SK-N-SH treated with all-trans-retinoic acid at 6 μM for 48 hours (cell line): ENCODE results near the gene NSD1.

ENCODE experiments used
- ATAC-seq: fragments of 200-7000 bp; cut with Tn5 transposase; 3 replicates; pipeline ENCODE4 v1.9.1; 2020; ENCODE audit warnings: mild to moderate bottlenecking, moderate library complexity
- ARNTL ChIP-seq: fragments of 450-650 bp; formaldehyde crosslinking; IDR thresholded peaks from 2 replicates; pipeline ENCODE4 v1.5.0; 2020; ENCODE audit warnings: low read depth, mild to moderate bottlenecking, moderate library complexity, borderline replicate concordance
- BACH2 ChIP-seq: fragments of 250-450 bp; sonication (Bioruptor Pico); IDR thresholded peaks from 2 replicates; pipeline ENCODE4 v1.9.0; 2021; ENCODE audit warnings: mild to moderate bottlenecking, borderline replicate concordance
- CREB5 ChIP-seq: fragments of 250-450 bp; sonication (Bioruptor Pico); IDR thresholded peaks from 2 replicates; pipeline ENCODE4 v1.5.1; 2020; ENCODE audit warnings: low read depth, mild to moderate bottlenecking, moderate library complexity
- CSDC2 ChIP-seq: fragments of 250-450 bp; sonication (Bioruptor Pico); IDR thresholded peaks from 2 replicates; pipeline ENCODE4 v1.5.0; 2020; ENCODE audit warnings: mild to moderate bottlenecking, moderate library complexity
- CSRNP3 ChIP-seq: fragments of 250-450 bp; sonication (Bioruptor Pico); IDR thresholded peaks from 2 replicates; pipeline ENCODE4 v1.5.1; 2021; ENCODE audit warnings: mild to moderate bottlenecking, moderate library complexity
- ESRRG ChIP-seq: fragments of 250-450 bp; sonication (Bioruptor Pico); IDR thresholded peaks from 2 replicates; pipeline ENCODE4 v1.6.1; 2021; ENCODE audit warnings: mild to moderate bottlenecking
- GLIS3 ChIP-seq: fragments of 250-450 bp; sonication (Bioruptor Pico); IDR thresholded peaks from 2 replicates; pipeline ENCODE4 v1.5.0; 2020; ENCODE audit warnings: mild to moderate bottlenecking, moderate library complexity
- ISL1 ChIP-seq: fragments of 250-450 bp; sonication (Bioruptor Pico); IDR thresholded peaks from 2 replicates; pipeline ENCODE4 v2.1.2; 2022; ENCODE audit warnings: mild to moderate bottlenecking, moderate library complexity
- OSR1 ChIP-seq: fragments of 250-450 bp; sonication (Bioruptor Pico); IDR thresholded peaks from 2 replicates; pipeline ENCODE4 v1.8.0; 2022; ENCODE audit warnings: moderate library complexity, mild to moderate bottlenecking, inconsistent platforms
- PATZ1 ChIP-seq: fragments of 250-450 bp; sonication (Bioruptor Pico); IDR thresholded peaks from 2 replicates; pipeline ENCODE4 v1.8.0; 2020; ENCODE audit warnings: mild to moderate bottlenecking, moderate library complexity, borderline replicate concordance
- POU6F1 ChIP-seq: fragments of 250-450 bp; sonication (Bioruptor Pico); IDR thresholded peaks from 2 replicates; pipeline ENCODE4 v1.8.0; 2021; ENCODE audit warnings: low read depth, mild to moderate bottlenecking, moderate library complexity, borderline replicate concordance
- PPARA ChIP-seq: fragments of 250-450 bp; sonication (Bioruptor Pico); IDR thresholded peaks from 2 replicates; pipeline ENCODE4 v1.5.0; 2020; ENCODE audit warnings: mild to moderate bottlenecking, borderline replicate concordance
- RARB ChIP-seq: fragments of 250-450 bp; sonication (Bioruptor Pico); IDR thresholded peaks from 2 replicates; pipeline ENCODE4 v1.8.0; 2021; ENCODE audit warnings: mild to moderate bottlenecking, moderate library complexity
- SNAI2 ChIP-seq: fragments of 250-450 bp; sonication (Bioruptor Pico); IDR thresholded peaks from 2 replicates; pipeline ENCODE4 v1.5.0; 2020; ENCODE audit warnings: mild to moderate bottlenecking, moderate library complexity
- TCF4 ChIP-seq: fragments of 250-450 bp; sonication (Bioruptor Pico); IDR thresholded peaks from 2 replicates; pipeline ENCODE4 v1.8.0; 2021; ENCODE audit warnings: mild to moderate bottlenecking, moderate library complexity, borderline replicate concordance
- TOX ChIP-seq: fragments of 250-450 bp; sonication (Bioruptor Pico); IDR thresholded peaks from 2 replicates; pipeline ENCODE4 v1.8.0; 2021; ENCODE audit warnings: mild to moderate bottlenecking, moderate library complexity, borderline replicate concordance
- TSHZ2 ChIP-seq: fragments of 250-450 bp; sonication (Bioruptor Pico); IDR thresholded peaks from 2 replicates; pipeline ENCODE4 v1.5.0; 2020; ENCODE audit warnings: mild to moderate bottlenecking, moderate library complexity
- ZFP3 ChIP-seq: fragments of 250-450 bp; sonication (Bioruptor Pico); IDR thresholded peaks from 2 replicates; pipeline ENCODE4 v1.5.0; 2020; ENCODE audit warnings: mild to moderate bottlenecking, moderate library complexity
- ZFP30 ChIP-seq: fragments of 450-650 bp; formaldehyde crosslinking; IDR thresholded peaks from 2 replicates; pipeline ENCODE4 v1.5.0; 2022; ENCODE audit warnings: mild to moderate bottlenecking, moderate library complexity
- ZNF565 ChIP-seq: fragments of 450-650 bp; formaldehyde crosslinking; conservative IDR thresholded peaks from 2 replicates; pipeline ENCODE4 v1.5.0; 2020; ENCODE audit warnings: low read depth, mild to moderate bottlenecking, moderate library complexity
- ZNF70 ChIP-seq: fragments of 450-650 bp; formaldehyde crosslinking; IDR thresholded peaks from 2 replicates; pipeline ENCODE4 v1.5.0; 2020; ENCODE audit warnings: mild to moderate bottlenecking, moderate library complexity
- ZNF8 ChIP-seq: fragments of 450-650 bp; formaldehyde crosslinking; IDR thresholded peaks from 2 replicates; pipeline ENCODE4 v1.5.0; 2020; ENCODE audit warnings: mild to moderate bottlenecking, moderate library complexity

The NSD1 gene

GRCh38 chr5:177117441-177118045 is 16.0 kb upstream of the NSD1 start:
- TF ChIP-seq ZFP30 (CRISPR knock-in tag): no peak
- TF ChIP-seq TOX (CRISPR knock-in tag): no peak
- ATAC-seq: no peak

GRCh38 chr5:177122566-177122965 is 11.0 kb upstream of the NSD1 start:
- no peak for ATAC-seq
- TF ChIP-seq ZNF565 (CRISPR knock-in tag) (no peak), ZFP30 (CRISPR knock-in tag) (no peak), ISL1 (no peak), CSRNP3 (CRISPR knock-in tag) (no peak), TCF4 (CRISPR knock-in tag) (no peak), CSDC2 (CRISPR knock-in tag) (no peak), PATZ1 (CRISPR knock-in tag) (no peak), ARNTL (CRISPR knock-in tag) (no peak), RARB (CRISPR knock-in tag) (no peak), PPARA (CRISPR knock-in tag) (no peak), BACH2 (CRISPR knock-in tag) (no peak), GLIS3 (no peak), TSHZ2 (no peak), ESRRG (CRISPR knock-in tag) (no peak), CREB5 (CRISPR knock-in tag) (no peak), SNAI2 (CRISPR knock-in tag) (no peak), ZFP3 (CRISPR knock-in tag) (no peak)
- TF ChIP-seq, all 23 proteins: peak for 0

GRCh38 chr5:177123789-177124485 is 9.6 kb upstream of the NSD1 start:
- ATAC-seq: no peak
- TF ChIP-seq ZNF70 (CRISPR knock-in tag) (no peak), ISL1 (no peak), CREB5 (CRISPR knock-in tag) (no peak), OSR1 (CRISPR knock-in tag) (no peak), CSDC2 (CRISPR knock-in tag) (no peak), ZFP30 (CRISPR knock-in tag) (no peak), TOX (CRISPR knock-in tag) (no peak), ZFP3 (CRISPR knock-in tag) (no peak), TCF4 (CRISPR knock-in tag) (no peak), ZNF8 (no peak), CSRNP3 (CRISPR knock-in tag) (no peak), ESRRG (CRISPR knock-in tag) (no peak), POU6F1 (CRISPR knock-in tag) (no peak), RARB (CRISPR knock-in tag) (no peak), BACH2 (CRISPR knock-in tag) (no peak), ZNF565 (CRISPR knock-in tag) (no peak)
